ENCODE data around the gene PTGIS. TPM values are rescaled to one million over a fixed set of nuclear protein-coding genes. Genes with fewer than 3 reads are reported as not detected.
"Not testable (repeated sequence)": the region's sequence is repeated elsewhere in the genome, so short reads cannot be mapped to it uniquely, and the experiment has no call there.

Gene PTGIS
- total RNA-seq, 2 experiments from 2014 or later = 0.04 to 0.08 TPM

DNA sequence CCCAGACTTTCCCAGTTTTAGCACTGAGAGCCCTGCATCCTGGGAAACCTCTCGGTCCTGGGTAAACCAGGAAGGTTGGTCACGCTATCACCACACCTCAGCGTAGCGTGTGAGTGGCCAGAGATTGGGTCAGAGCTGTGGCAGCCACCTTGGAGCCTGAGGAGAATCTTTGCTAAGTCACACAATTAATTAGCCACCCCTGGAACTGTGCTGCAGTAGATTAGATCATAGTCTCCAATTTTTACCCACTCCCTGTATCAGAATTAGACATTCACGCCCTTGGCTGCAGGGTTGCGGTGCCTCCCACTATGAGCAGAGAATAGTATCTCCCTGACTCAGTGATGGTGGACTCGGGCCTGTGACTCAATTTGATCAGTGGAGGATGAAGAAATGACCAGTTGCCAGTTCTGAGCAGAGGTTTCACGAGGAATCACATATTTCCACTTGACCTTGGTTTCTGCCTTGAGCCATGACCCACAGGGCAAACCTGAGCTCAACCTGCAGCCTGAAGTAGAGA is 6.0 kb upstream of the PTGIS start:
- Mint-ChIP-seq H3K36me3 (no peaks in the 10 kb centered on the region), H3K9me3 (peaks cover 6% of the 10 kb centered on the region), H3K27me3 (peaks cover 32% of the 10 kb centered on the region), H3K4me3 (no peak overlapping the region), H3K27ac (no peak overlapping the region), H3K4me1 (peaks cover 5% of the 10 kb centered on the region)
- DNase-seq = no peak

DNA sequence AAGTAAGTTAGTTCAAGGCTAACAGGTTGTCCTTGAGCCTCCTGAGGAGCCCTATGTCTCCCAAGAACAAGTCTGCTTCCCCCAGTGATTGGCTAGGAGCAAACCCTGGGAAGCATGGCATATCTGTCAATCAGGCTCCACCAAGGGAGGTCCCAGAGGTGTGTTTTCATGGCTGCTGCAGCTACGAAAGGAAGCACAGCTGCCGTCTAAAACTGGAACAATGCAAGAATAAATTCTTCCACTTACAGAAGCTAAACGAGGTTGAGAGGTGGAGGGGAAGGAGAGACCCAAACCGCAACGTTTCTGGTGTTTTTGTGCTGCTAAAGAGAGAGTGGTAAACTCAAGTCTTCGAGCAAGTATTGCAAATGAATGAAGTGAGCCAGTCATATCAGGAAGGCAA is 4.9 kb upstream of the PTGIS start:
- no peak for DNase-seq
- peaks cover 6% of the 10 kb centered on the region for H3K9me3 Mint-ChIP-seq
- H3K4me1 Mint-ChIP-seq = peaks cover 8% of the 10 kb centered on the region
- H3K27me3 Mint-ChIP-seq = peaks cover 41% of the 10 kb centered on the region
- H3K36me3 Mint-ChIP-seq = no peaks in the 10 kb centered on the region
- no peak overlapping the region for H3K27ac Mint-ChIP-seq
- no peak overlapping the region for H3K4me3 Mint-ChIP-seq

DNA sequence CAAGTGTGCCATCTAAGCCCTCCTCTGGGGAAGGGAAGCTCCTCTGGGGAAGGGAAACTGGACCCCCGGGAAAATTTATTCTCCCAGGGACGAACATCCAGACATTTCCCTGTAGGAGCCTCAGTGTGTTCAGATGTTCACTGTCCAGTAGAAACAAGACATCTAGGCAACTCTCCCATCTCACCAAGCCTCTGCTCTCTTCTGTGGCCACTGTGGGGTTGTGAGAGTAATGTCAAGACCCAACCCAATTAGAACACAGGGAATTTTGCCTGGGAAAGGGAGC is 3.6 kb upstream of the PTGIS start:
- peaks cover 8% of the 10 kb centered on the region for H3K4me1 Mint-ChIP-seq
- H3K36me3 Mint-ChIP-seq = no peaks in the 10 kb centered on the region
- H3K27ac Mint-ChIP-seq = no peak overlapping the region
- peaks cover 5% of the 10 kb centered on the region for H3K9me3 Mint-ChIP-seq
- no peak for DNase-seq
- no peak overlapping the region for H3K4me3 Mint-ChIP-seq
- H3K27me3 Mint-ChIP-seq = peaks cover 48% of the 10 kb centered on the region

DNA sequence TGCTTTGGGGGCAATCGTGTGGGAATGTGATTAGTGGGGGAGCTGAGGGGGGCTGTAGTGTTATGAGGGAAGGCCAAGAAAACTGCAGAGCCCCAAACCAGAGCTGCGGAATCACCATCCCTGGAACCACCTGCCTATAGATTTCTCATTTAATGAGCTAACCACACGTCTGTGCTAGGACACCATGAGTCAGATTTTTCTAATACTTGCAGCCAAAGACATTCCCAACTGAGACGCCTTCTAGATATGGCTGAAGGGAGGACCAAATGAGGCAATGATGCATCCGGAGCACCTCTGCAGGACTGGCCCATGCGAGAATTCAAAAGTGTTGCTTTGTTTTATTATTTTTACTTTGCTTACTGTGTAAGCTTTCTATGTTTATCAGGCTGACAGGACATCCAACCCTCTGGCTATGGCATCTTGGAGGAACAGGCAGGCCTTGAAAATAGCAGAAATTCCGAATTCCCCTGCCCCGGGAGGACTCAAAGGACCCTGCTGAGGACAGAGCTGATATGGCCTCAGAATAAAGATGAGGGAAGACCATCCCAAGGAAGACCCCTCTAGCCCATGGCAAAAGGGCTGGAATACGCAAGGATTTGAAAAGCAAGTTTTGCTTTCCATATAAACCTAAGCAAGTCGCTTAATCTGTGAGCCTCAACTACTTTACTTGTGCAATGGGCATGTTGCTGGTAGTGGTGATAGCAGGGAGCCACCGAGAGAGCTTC is 3.1 kb upstream of the PTGIS start:
- H3K4me1 Mint-ChIP-seq = peaks cover 8% of the 10 kb centered on the region
- peaks cover 53% of the 10 kb centered on the region for H3K27me3 Mint-ChIP-seq
- H3K4me3 Mint-ChIP-seq = no peak overlapping the region
- H3K36me3 Mint-ChIP-seq = no peaks in the 10 kb centered on the region
- no peak for DNase-seq
- no peaks in the 10 kb centered on the region for H3K9me3 Mint-ChIP-seq
- H3K27ac Mint-ChIP-seq = no peak overlapping the region

DNA sequence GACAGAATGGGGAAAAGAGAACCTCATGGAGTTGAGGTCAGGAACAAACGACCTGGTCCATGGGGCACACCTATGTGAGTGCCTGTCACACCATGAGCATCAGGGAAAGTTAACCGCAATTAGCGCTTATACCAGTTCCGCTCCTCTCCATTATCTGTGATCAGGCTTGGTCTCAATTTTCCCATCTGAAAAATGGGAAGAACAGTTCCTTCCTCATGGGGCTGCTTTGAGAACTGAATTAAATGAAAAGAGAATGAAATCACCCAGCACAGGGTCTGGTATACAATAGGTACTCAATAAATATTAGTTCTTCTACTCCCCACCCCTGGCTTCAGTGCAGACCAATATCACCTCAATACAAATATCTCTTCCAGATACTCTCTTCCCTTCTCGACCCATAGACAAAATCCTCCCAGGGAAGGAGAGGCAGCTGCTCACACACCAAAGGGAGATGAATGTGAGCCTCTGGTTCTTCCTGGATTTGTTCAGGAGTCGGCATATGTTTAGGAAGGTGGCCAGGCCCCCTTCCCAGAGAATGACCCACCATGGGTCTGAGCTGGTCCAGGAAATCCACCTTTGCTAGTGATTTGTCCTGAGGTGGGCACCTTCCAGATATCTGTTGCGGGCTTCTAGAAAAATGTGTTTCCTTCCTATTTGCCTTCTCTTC is 2.4 kb upstream of the PTGIS start:
- H3K4me1 Mint-ChIP-seq = peaks cover 8% of the 10 kb centered on the region

DNA sequence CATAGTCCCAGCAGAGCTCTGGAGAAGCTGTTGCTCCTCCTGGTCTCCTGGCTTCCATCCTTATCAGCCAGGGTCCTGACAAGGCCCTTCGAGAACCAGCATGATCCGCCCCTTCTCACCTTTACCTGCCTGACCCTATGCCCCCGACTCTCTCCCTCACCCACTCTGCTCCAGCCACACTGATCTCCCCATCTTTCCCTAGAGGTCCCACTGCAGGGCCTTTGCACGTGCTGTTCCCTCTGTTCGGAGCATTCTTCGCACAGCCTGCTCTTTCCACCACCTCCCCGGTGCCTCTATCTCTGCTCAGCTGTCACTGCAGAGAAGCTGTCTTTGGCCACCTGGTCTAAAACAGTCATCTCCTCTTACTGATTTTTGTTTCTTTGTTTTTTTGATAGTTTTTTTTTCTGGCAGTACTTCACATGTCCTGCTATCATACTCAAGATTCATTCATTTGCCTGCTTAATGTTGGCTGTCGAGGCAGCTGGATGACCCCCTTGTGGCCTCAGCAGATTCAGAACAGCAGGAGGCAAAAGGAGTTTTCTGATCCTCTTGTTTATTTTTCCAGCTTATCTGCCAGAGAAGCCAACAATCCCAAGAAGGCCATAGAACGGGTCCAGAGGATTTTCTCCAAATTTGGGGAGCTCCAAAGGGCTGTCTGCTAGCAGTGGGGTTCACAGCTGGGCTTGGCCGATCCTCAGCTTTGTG is 1.6 kb upstream of the PTGIS start:
- DNase-seq = no peak
- Mint-ChIP-seq H3K9me3 (no peaks in the 10 kb centered on the region), H3K27me3 (peaks cover 64% of the 10 kb centered on the region), H3K4me3 (no peak overlapping the region), H3K4me1 (peaks cover 8% of the 10 kb centered on the region), H3K27ac (no peak overlapping the region), H3K36me3 (no peaks in the 10 kb centered on the region)

More for the DNA sequence above, 2.4 kb upstream of the PTGIS start:
- Mint-ChIP-seq H3K4me3 (no peak overlapping the region), H3K27me3 (peaks cover 60% of the 10 kb centered on the region), H3K27ac (no peak overlapping the region), H3K9me3 (no peaks in the 10 kb centered on the region), H3K36me3 (no peaks in the 10 kb centered on the region)
- no peak for DNase-seq

DNA sequence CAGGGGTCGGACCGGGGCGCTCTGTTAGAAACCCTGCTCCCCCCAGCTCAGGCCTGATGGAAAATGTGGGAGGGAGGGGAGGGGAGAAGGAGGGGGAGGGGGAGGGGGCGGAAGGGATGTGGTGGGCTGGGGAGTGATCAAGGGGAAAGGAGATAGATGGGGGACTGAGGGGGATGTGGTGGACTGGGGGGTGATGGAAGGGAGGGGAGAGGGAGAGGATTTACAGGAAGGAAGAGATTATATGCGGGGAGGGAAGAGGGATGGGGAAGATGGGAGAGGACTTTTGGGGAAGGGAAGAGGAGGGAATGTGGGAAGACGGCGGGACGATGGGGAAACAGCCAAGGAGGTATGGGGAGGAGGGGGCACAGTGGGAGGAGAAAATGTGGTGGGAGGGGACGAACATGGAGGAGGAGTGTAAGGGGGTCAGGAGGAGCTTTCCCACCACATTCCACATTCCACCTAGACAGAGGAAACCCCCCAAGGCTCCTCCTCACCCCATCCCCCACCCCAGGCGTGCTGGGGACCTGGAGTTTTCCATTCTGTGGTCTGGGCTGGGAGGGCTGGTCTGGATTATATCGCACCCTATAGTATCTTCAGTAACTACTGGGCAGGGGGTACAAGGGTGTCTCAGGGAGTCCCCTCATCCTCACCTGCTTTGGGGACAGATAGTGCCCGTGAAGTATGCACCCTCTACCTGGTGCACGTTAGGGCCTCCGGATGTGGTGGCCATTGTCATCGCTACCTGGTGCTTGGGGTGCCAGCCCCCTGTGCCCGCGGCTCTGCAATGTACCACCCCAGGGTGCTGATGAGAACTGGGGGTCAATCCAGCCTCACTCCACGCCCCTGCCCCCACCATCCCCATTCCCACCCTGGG is 578 bp upstream of the PTGIS start:
- Mint-ChIP-seq H3K4me3 (no peak overlapping the region), H3K36me3 (no peaks in the 10 kb centered on the region), H3K4me1 (peaks cover 7% of the 10 kb centered on the region), H3K9me3 (no peaks in the 10 kb centered on the region), H3K27me3 (peaks cover 74% of the 10 kb centered on the region), H3K27ac (no peak overlapping the region)
- no peak for DNase-seq

DNA sequence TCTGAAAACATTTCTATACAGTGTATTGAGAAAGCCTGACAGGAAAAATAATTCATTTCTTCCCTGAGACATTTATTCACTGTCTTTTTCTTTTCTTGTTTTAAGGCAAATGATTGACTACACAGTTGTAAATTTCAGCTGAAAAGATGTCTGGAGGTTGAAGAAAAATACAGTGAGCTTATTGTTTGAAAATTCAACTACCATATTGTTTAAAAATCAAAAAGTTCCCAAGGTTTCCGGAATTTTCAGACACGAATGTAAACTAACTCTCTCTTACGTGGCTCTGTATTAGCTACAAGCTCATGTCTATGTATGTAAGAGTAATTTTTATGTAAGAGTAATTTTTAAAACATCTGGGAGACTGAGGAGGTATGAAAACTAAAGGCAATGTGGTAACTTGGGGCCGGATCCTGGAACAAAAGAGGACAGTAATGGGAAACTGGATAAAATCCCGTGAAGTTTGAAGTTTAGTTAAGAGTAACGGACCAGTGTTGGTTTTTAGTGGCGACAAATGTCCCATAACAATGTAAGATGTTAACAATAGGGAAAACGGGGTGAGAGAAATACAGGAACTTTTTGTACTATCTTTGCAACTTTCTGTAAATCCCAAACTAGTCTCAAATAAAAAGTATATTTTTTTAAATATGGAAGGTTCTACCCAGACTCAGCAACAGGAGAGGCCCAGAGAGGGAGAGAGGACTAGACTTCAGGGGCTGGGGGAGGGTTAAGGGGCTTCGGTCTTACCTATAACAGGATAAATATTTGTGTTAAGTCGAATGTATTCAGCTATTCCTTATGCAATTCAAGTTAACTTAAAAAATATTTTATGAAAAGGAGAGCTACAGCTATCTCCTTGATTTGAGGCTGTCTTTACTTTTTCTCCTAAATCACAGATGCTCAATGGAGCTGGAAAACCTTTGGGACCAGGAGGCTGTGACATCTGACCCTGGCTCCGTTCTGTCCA is 1.3 kb downstream of the PTGIS start:
- Mint-ChIP-seq H3K9me3 (no peaks in the 10 kb centered on the region), H3K36me3 (no peaks in the 10 kb centered on the region), H3K4me1 (peaks cover 3% of the 10 kb centered on the region), H3K4me3 (no peak overlapping the region), H3K27ac (no peak overlapping the region), H3K27me3 (peaks cover 88% of the 10 kb centered on the region)
- DNase-seq = no peak

DNA sequence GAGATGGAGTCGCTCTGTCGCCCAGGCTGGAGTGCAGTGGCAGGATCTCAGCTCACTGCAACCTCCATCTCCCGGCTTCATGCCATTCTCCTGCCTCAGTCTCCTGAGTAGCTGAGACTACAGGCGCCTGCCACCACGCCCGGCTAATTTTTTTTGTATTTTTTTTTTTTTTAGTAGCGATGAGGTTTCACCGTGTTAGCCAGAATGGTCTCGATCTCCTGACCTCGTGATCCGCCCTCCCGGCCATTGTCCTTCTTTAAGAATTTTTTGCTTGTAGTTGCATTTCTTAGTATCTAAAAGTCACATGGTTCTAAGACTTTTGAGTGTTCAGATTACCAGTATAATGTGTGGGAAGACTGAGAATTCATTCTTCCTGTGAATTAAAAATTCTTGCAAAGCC is 2.9 kb downstream of the PTGIS start:
- H3K36me3 Mint-ChIP-seq, H3K27ac Mint-ChIP-seq: not testable (repeated sequence)

DNA sequence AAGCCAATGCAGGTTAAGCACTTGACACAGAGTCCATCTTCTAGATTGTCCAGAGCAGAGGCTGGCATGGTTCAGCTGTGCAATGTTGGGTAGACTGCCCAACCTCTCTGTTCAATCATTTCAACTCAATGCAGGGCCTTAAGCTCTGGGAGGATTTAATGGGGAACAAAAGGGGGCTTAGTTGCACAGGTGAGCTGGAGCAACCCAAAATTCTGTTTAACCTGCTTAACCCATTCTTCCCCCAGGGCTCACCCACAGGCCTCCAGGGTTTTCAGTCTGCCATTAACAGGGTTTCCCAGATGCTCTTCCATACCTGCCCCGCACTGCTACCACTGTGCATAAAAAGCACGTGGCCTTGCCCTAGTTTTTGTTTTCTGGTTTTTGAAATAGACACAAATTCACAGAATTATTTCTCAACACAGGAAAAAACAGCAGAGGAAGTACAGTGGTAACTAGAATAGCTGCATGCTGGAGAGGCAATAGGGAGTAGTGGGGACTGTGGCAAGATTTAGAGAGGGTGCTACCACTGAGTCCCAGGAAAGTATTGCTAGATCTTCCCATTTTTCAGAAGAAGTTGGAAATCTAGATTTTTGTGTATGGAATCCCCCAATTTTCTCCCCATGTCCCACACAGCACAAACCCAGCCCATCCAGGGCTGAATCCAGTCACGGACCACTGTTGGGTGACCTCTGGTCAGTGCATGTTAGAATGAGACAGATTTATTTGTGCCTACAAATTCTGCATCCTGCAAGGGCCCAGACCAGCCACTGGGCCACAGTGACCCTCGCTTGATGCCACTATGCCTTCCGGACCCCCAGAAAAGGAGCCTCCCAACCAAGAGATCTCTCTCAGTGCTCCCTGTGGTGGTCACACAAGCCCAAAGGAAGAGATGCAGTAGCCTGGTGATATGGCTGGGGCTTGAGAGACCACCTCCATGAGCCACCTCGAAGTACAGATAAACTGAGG is 4.6 kb downstream of the PTGIS start:
- Mint-ChIP-seq H3K36me3 (no peaks in the 10 kb centered on the region), H3K27ac (no peak overlapping the region), H3K4me3 (no peak overlapping the region), H3K4me1 (peaks cover under 1% of the 10 kb centered on the region), H3K9me3 (no peaks in the 10 kb centered on the region), H3K27me3 (peaks cover 84% of the 10 kb centered on the region)
- DNase-seq = no peak

More for the DNA sequence above, 2.9 kb downstream of the PTGIS start:
- not testable (repeated sequence) for DNase-seq, H3K4me1 Mint-ChIP-seq, H3K9me3 Mint-ChIP-seq, H3K4me3 Mint-ChIP-seq
- peaks cover 85% of the 10 kb centered on the region for H3K27me3 Mint-ChIP-seq

DNA sequence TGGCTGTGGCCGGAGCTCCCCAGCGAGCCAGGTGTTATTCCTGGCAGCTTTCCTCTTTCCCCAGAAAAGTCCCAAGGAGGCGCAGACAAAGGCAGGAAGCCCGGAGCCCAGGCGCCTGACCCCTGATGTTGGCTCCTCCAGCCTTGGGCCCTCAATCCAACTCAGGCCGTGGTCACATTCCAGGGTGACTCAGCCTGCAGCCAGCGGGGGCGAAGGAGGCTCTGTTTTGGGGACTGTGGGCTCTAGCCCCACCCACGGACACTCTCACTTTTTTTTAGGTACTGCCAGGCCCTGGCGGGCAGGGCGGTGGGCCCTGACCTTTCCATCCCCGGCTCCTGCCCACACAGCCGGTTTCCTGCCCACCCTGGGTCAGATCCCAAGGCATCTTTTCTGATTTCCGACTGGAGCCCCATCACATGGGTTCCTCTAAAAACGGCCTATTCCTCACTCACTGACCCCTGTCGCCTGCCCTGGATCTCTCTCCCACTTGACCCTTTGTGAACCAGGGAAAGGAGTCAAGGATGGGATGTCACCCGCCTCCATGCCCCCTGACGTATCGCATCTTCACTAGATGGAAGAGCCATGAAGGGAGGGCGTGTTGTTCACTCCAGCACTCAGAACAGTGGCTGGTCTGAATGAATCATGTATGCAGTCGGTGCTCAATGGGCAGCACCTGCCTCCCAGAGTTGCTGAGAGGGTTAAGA is 5.5 kb downstream of the PTGIS start:
- Mint-ChIP-seq H3K27me3 (peaks cover 88% of the 10 kb centered on the region), H3K27ac (no peak overlapping the region), H3K9me3 (no peaks in the 10 kb centered on the region), H3K36me3 (no peaks in the 10 kb centered on the region), H3K4me1 (no peaks in the 10 kb centered on the region), H3K4me3 (no peak overlapping the region)
- no peak for DNase-seq

DNA sequence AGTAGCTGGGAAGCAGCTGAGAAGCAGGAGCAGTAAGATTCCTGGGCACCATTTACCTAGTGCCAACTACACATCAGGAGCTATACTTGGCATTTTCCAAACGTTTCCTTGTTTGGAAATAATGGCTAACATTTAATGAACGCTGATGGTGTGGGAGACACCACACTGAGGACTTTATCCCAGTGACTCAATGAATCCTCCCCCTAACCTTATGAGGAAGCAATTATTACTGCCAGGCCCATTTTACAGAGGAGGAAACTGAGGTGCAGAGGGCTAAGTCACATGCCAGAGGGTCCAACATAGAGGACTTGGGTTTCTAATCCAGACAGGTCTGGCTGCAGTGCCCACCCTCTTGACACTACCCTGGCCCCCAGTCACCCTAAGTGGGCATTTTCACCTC is 6.1 kb downstream of the PTGIS start:
- DNase-seq = no peak
- Mint-ChIP-seq H3K27ac (no peak overlapping the region), H3K36me3 (no peaks in the 10 kb centered on the region), H3K4me1 (no peaks in the 10 kb centered on the region), H3K27me3 (peaks cover 88% of the 10 kb centered on the region), H3K9me3 (peaks cover 3% of the 10 kb centered on the region), H3K4me3 (no peak overlapping the region)

DNA sequence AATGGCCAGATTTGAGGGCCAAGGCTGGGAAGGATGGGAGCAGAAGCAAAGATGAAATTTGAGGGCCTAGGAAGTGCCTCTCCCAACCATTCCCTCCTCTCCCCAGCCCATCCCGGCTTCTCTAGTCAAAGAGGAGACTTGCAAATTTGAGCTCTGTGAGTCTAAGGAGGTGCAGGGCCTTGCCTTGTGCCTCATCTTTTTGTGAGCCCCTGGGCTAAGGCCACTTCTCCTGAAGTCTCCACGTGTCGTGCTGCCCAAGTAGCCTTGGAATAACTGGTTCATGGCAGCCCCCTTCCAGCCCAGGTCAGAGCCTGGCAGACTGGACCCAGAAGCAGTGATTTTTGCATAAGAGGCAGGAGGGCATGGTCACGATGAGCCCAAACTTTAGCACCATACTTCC is 6.7 kb downstream of the PTGIS start:
- H3K27me3 Mint-ChIP-seq = peaks cover 87% of the 10 kb centered on the region
- no peak for DNase-seq
- H3K36me3 Mint-ChIP-seq = no peaks in the 10 kb centered on the region
- H3K27ac Mint-ChIP-seq = no peak overlapping the region
- peaks cover 4% of the 10 kb centered on the region for H3K9me3 Mint-ChIP-seq
- H3K4me3 Mint-ChIP-seq = no peak overlapping the region
- no peaks in the 10 kb centered on the region for H3K4me1 Mint-ChIP-seq

All from activated naive CD8-positive, alpha-beta T cell treated with anti-CD3 and anti-CD28 coated beads for 36 hours (primary cell).